PFSK-1 (cell line): ENCODE results near the gene OR3A3. TPM values are rescaled to one million over a fixed set of nuclear protein-coding genes. Genes with fewer than 3 reads are reported as not detected.

ENCODE experiments used
- FOXP2 ChIP-seq: optimal IDR thresholded peaks from 2 replicates; pipeline ENCODE3; 2011; ENCODE audit warnings: borderline replicate concordance, control low read depth, inconsistent platforms; ENCODE audit not compliant: insufficient read depth; ENCODE audit errors: extremely low read length, extremely low read depth
- POLR2AphosphoS5 ChIP-seq: IDR thresholded peaks from 2 replicates; pipeline ENCODE4 v1.6.1; 2012; ENCODE audit warnings: low read depth, mild to moderate bottlenecking, control low read depth, low read length, moderate library complexity
- SIN3A ChIP-seq: IDR thresholded peaks from 2 replicates; pipeline ENCODE4 v1.6.1; 2012; ENCODE audit warnings: mild to moderate bottlenecking, low read length, moderate library complexity, borderline replicate concordance; ENCODE audit not compliant: insufficient read depth
- TAF1 ChIP-seq: IDR thresholded peaks from 2 replicates; pipeline ENCODE4 v1.6.1; 2012; ENCODE audit warnings: low read length, control low read depth, borderline replicate concordance; ENCODE audit not compliant: insufficient read depth
- polyA plus RNA-seq: library from polyadenylated mRNA; unstranded; fragments of >200 nt; gene quantifications from one replicate; pipeline ENCODE4 v1.2.1, GENCODE V29; 2012; ENCODE audit warnings: low read depth, missing spikeins; ENCODE audit not compliant: insufficient read length
- TF ChIP-seq, protein P1 (sequence below), 2 experiments: IDR thresholded peaks; 2 replicates each; pipeline versions ENCODE4 v1.6.1 to v1.8.0; 2011 to 2012; ENCODE audit warnings: low read depth in 2 of 2, low read length in 2 of 2, control low read depth in 1 of 2, inconsistent platforms in 1 of 2, mild to moderate bottlenecking in 1 of 2, moderate library complexity in 1 of 2; ENCODE audit not compliant: insufficient read depth in 1 of 2

OR3A3 gene
- polyA plus RNA-seq = not detected

DNA sequence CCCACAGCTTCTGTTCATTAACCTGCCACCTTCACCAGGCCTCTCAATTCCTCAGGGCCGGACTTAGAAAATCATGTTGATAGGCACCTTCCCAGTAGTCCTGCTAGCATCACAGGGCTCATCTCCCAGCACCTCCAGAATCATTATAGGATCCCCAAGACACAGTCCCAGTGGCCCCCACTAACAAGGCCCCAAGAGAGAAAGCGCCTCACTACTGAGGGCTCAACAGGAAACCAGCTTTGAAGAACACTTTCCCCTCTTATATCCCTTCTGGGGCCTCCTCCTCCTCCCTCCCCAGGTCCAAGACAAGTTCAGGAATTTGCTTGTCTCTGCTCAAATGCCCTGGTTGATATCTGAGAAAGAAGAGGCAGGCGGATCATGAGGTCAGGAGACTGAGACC is at the start of gene OR3A3:
TSS of gene OR3A3 (plus strand) at position 301 of the 400 bp plus-strand sequence.
- TF ChIP-seq FOXP2 (no peak), TAF1 (no peak), SIN3A (no peak), POLR2AphosphoS5 (no peak)
- TF ChIP-seq, protein P1, sequence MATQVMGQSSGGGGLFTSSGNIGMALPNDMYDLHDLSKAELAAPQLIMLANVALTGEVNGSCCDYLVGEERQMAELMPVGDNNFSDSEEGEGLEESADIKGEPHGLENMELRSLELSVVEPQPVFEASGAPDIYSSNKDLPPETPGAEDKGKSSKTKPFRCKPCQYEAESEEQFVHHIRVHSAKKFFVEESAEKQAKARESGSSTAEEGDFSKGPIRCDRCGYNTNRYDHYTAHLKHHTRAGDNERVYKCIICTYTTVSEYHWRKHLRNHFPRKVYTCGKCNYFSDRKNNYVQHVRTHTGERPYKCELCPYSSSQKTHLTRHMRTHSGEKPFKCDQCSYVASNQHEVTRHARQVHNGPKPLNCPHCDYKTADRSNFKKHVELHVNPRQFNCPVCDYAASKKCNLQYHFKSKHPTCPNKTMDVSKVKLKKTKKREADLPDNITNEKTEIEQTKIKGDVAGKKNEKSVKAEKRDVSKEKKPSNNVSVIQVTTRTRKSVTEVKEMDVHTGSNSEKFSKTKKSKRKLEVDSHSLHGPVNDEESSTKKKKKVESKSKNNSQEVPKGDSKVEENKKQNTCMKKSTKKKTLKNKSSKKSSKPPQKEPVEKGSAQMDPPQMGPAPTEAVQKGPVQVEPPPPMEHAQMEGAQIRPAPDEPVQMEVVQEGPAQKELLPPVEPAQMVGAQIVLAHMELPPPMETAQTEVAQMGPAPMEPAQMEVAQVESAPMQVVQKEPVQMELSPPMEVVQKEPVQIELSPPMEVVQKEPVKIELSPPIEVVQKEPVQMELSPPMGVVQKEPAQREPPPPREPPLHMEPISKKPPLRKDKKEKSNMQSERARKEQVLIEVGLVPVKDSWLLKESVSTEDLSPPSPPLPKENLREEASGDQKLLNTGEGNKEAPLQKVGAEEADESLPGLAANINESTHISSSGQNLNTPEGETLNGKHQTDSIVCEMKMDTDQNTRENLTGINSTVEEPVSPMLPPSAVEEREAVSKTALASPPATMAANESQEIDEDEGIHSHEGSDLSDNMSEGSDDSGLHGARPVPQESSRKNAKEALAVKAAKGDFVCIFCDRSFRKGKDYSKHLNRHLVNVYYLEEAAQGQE (IDR thresholded peaks at IDR 0.05; ENCODE audit: insufficient read depth in 1 of 2, low read depth in 2 of 2, low read length in 2 of 2) = no peak

DNA sequence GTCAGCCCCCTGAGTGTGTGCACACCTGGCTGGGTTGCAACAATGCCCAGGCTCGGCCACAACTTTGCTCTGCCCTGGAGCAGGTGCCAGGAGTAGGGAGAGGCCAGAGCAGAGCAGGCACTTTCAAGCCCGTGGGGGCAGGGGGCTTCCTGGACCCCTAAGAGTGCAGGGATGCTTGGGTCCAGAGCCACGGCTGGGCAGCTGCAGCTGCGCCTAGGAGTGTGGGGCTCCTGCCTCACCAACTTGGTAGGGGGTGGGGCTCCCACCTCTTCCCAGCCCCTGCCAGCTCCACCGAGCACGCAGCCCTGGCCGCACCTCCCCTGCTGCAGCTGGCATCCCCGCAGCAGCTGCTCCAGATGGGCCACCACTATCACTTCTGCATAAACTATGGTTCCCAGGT is 32.8 kb upstream of the OR3A3 start:
- TF ChIP-seq POLR2AphosphoS5 (no peak), SIN3A (no peak), TAF1 (no peak)
- TF ChIP-seq, protein P1 (IDR thresholded peaks at IDR 0.05; ENCODE audit: insufficient read depth in 1 of 2, low read depth in 2 of 2, low read length in 2 of 2) = no peak

DNA sequence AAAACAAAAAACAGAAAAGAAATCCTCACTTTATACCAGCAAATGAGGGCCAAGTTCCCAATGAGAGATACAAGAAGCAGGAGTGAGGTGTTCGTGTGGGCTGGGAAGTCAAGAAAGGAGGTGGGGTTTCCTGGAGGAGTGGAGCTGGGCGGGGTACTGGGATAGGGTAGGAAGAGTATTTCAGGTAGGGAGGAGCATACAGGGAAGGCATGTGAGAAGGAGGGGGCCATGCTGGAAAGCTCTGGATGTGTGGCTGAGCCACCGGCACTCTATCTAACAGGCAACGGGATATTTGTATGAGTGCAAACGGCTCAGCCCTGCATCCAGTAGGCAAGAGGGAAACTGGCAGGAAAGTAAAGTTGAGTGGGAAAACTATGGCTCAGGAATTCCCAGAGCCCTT is 29.2 kb upstream of the OR3A3 start:
- TF ChIP-seq SIN3A = no peak
- TF ChIP-seq POLR2AphosphoS5 = no peak
- TF ChIP-seq FOXP2 = no peak
- no peak for TF ChIP-seq TAF1
- TF ChIP-seq, protein P1 (IDR thresholded peaks at IDR 0.05; ENCODE audit: insufficient read depth in 1 of 2, low read depth in 2 of 2, low read length in 2 of 2) = no peak

DNA sequence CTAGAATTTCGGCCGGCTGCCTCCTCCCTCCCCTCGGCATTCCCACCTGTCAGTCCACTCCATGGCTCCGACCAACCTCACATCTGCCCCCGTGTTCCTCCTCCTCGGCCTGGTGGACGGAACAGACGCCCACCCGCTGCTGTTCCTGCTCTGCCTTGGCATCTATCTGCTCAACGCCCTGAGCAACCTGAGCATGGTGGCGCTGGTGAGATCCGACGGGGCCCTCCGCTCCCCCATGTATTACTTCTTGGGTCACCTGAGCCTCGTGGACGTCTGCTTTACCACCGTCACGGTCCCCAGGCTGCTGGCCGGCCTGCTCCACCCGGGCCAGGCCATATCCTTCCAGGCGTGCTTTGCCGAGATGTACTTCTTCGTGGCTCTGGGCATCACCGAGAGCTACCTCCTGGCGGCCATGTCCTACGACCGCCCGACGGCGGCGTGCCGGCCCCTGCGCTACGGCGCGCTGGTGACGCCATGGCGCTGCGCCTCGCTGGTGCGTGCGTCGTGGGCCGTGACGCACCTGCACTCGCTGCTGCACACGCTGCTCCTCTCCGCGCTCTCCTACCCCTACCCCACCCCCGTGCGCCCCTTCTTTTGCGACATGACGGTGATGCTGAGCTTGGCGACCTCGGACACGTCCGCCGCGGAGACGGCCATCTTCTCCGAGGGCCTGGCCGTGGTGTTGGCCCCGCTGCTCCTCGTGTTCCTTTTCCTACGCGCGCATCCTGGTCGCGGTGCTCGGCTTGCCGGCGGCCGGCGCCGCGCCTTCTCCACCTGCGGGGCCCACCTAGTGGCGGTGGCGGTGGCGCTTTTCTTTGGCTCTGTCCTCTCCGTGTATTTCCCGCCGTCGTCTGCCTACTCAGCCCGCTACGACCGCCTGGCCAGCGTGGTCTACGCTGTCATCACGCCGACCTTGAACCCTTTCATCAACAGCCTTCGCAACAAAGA is 25.0 kb upstream of the OR3A3 start, which contains the start of gene OR3A2:
TSS of gene OR3A2 (minus strand) at position 440 of the 948 bp plus-strand sequence.
- no peak for TF ChIP-seq SIN3A

DNA sequence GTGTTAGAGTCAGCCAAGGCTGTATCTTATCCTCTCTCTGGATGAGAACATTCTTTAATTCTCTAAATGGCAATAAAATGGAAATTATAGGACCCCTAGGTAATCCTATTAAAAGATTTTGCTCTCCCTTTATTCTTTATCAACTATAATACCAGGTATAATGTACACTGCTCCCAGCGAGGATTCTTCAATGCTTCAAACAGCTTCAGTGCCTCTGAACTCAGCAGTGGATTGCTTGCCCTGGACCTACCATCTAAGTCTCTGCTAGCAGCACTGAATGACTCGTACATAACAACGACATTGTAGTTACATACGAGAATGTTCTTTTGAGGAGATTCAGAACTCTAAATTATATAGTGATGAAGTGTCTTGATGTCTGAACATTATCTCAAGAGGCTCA is 21.4 kb upstream of the OR3A3 start:
- TF ChIP-seq TAF1 (no peak), POLR2AphosphoS5 (no peak), SIN3A (no peak), FOXP2 (no peak)
- TF ChIP-seq, protein P1 (IDR thresholded peaks at IDR 0.05; ENCODE audit: insufficient read depth in 1 of 2, low read depth in 2 of 2, low read length in 2 of 2) = no peak
